ENCODE measurements around the gene PBXIP1. TPM values are rescaled to one million over a fixed set of nuclear protein-coding genes. Genes with fewer than 3 reads are reported as not detected.
"Not testable (repeated sequence)": the region's sequence is repeated elsewhere in the genome, so short reads cannot be mapped to it uniquely, and the experiment has no call there.

Gene PBXIP1
- total RNA-seq, 1 donor = 90.1 TPM

DNA sequence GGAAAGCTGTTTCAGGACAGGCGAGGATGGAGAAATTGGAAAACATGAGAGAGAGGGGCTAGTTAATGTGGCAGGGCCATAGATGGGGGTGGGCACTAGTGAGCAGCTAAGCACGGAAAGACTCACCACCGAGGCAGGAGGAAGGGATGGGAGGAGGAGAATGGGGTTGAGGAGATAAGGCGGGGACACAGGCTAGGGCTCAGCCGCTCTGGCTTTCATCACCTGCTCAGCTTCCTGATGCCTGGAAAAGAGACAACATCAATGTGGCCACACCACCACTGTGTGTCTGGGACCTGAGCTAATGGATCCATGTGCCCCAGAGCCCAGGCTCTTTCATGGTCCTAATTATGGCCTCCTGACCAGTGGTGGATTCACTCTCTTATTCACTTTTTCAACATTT lies 47.0 kb downstream of the PBXIP1 start:
- no peak overlapping the region for H3K27ac ChIP-seq (ENCODE audit: low read depth, low read length)
- H3K36me3 ChIP-seq (ENCODE audit: insufficient read depth, low read length) = no peaks in the 10 kb centered on the region
- no peak overlapping the region for H2AFZ ChIP-seq (ENCODE audit: low read length)
- H3K4me3 ChIP-seq (ENCODE audit: insufficient read depth, low read length) = no peak overlapping the region
- H3K4me1 ChIP-seq (ENCODE audit: insufficient read depth, low read length) = no peaks in the 10 kb centered on the region
- H3K9me3 ChIP-seq (ENCODE audit: low read depth, low read length) = no peaks in the 10 kb centered on the region
- no peak overlapping the region for H3K4me2 ChIP-seq (ENCODE audit: insufficient read depth, low read length)
- no peaks in the 10 kb centered on the region for H3K27me3 ChIP-seq (ENCODE audit: insufficient read depth, low read length)
- TF ChIP-seq CTCF (IDR thresholded peaks at IDR 0.05; ENCODE audit: extremely low read depth, low read depth, low read length) = no peak
- no peak for DNase-seq (ENCODE audit: insufficient read length, low spot score, missing footprints)
- no peaks in the 10 kb centered on the region for H3K79me2 ChIP-seq (ENCODE audit: insufficient read depth, low read length)
- no peaks in the 10 kb centered on the region for H4K20me1 ChIP-seq (ENCODE audit: insufficient read depth, low read length)

- H3K79me2 ChIP-seq (ENCODE audit: insufficient read depth, low read length); H3K4me3 ChIP-seq (ENCODE audit: insufficient read depth, low read length); H3K36me3 ChIP-seq (ENCODE audit: insufficient read depth, low read length); H3K27ac ChIP-seq (ENCODE audit: low read depth, low read length); H3K27me3 ChIP-seq (ENCODE audit: insufficient read depth, low read length); H3K4me2 ChIP-seq (ENCODE audit: insufficient read depth, low read length); H4K20me1 ChIP-seq (ENCODE audit: insufficient read depth, low read length); H2AFZ ChIP-seq (ENCODE audit: low read length); H3K9me3 ChIP-seq (ENCODE audit: low read depth, low read length); DNase-seq (ENCODE audit: insufficient read length, low spot score, missing footprints); H3K4me1 ChIP-seq (ENCODE audit: insufficient read depth, low read length): not testable (repeated sequence)
Observed at GRCh38 chr1:154908129-154908528, 47.8 kb downstream of the PBXIP1 start.

- Histone ChIP-seq H3K9me3 (ENCODE audit: low read depth, low read length) (no peaks in the 10 kb centered on the region), H3K27me3 (ENCODE audit: insufficient read depth, low read length) (no peaks in the 10 kb centered on the region), H3K27ac (ENCODE audit: low read depth, low read length) (no peak overlapping the region), H3K79me2 (ENCODE audit: insufficient read depth, low read length) (no peaks in the 10 kb centered on the region), H3K4me1 (ENCODE audit: insufficient read depth, low read length) (no peaks in the 10 kb centered on the region), H2AFZ (ENCODE audit: low read length) (no peak overlapping the region), H3K4me3 (ENCODE audit: insufficient read depth, low read length) (no peak overlapping the region), H4K20me1 (ENCODE audit: insufficient read depth, low read length) (no peaks in the 10 kb centered on the region), H3K4me2 (ENCODE audit: insufficient read depth, low read length) (no peak overlapping the region), H3K36me3 (ENCODE audit: insufficient read depth, low read length) (no peaks in the 10 kb centered on the region)
- DNase-seq (ENCODE audit: insufficient read length, low spot score, missing footprints) = no peak
- TF ChIP-seq CTCF (IDR thresholded peaks at IDR 0.05; ENCODE audit: extremely low read depth, low read depth, low read length) = peak; percentile 57
Observed at GRCh38 chr1:154906621-154907081, 49.2 kb downstream of the PBXIP1 start.

DNA sequence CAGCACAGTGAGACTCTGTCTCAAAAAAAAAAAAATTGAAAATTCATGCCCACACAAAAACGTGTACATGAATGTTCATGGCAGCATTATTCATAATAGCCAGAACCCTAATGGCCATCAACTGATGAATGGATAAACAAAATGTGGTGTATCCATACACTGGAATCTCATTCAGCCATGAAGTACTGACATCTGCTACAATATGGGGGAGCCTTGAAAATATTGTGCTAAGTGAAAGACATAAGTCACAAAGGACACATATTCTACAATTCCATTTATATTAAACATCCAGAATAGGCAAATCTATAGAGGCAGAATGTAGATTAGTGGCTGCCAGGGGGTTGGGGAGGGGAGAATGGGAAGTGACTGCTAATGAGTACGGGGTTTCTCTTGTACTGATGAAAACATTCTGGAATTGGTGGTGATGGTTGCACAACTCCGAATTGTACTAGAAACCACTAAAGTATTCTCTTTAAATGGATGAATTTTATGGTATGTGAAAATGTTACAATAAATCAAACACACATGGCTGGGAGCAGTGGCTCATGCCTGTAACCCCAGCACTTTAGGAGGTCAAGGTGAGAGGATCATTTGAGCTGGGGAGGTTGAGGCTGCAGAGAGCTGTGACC lies 52.8 kb downstream of the PBXIP1 start:
- H3K4me2 ChIP-seq (ENCODE audit: insufficient read depth, low read length) = no peak overlapping the region
- H3K36me3 ChIP-seq (ENCODE audit: insufficient read depth, low read length) = no peaks in the 10 kb centered on the region
- no peaks in the 10 kb centered on the region for H3K9me3 ChIP-seq (ENCODE audit: low read depth, low read length)
- no peaks in the 10 kb centered on the region for H3K4me1 ChIP-seq (ENCODE audit: insufficient read depth, low read length)
- H2AFZ ChIP-seq (ENCODE audit: low read length) = no peak overlapping the region
- no peak for DNase-seq (ENCODE audit: insufficient read length, low spot score, missing footprints)
- TF ChIP-seq CTCF (IDR thresholded peaks at IDR 0.05; ENCODE audit: extremely low read depth, low read depth, low read length) = no peak
- H3K27ac ChIP-seq (ENCODE audit: low read depth, low read length) = no peak overlapping the region
- H4K20me1 ChIP-seq (ENCODE audit: insufficient read depth, low read length) = no peaks in the 10 kb centered on the region
- no peak overlapping the region for H3K4me3 ChIP-seq (ENCODE audit: insufficient read depth, low read length)
- H3K79me2 ChIP-seq (ENCODE audit: insufficient read depth, low read length) = no peaks in the 10 kb centered on the region
- H3K27me3 ChIP-seq (ENCODE audit: insufficient read depth, low read length) = no peaks in the 10 kb centered on the region

Data from osteoblast (primary cell).